Esophagus muscularis mucosa (tissue), 4 donors: ENCODE data around the gene SNX18. TPM values are rescaled to one million over a fixed set of nuclear protein-coding genes. Genes with fewer than 3 reads are reported as not detected.
A peak's percentile ranks its signal among the peaks of the same experiment; 100 is the strongest.

Source experiments
- DNase-seq: peaks from one replicate; pipeline ENCODE4 v3.0.0-alpha.2; 2017; ENCODE audit errors: extremely low spot score
- H3K27ac ChIP-seq, 4 donors: fragments of 200-600 bp; sonication (generic); replicated peaks in 1 of 4; 1 replicate in 3 of 4; 2 replicates in 1 of 4; pipeline ENCODE4 v1.5.1; 2016 to 2019; ENCODE audit warnings: mild to moderate bottlenecking in 1 of 4
- H3K27me3 ChIP-seq, 4 donors: fragments of 200-600 bp; sonication (generic); one replicate each; pipeline versions ENCODE4 v1.5.1 to v1.6.0; 2016 to 2019
- H3K36me3 ChIP-seq, 4 donors: fragments of 200-600 bp; sonication (generic); one replicate each; pipeline ENCODE4 v1.5.1; 2016 to 2019
- H3K4me1 ChIP-seq, 4 donors: fragments of 200-600 bp; sonication (generic); one replicate each; pipeline ENCODE4 v1.5.1; 2016 to 2019
- H3K4me3 ChIP-seq, 4 donors: fragments of 200-600 bp; sonication (generic); 1 replicate in 2 of 4; 2 replicates in 2 of 4; pipeline ENCODE4 v1.5.1; 2016 to 2019; ENCODE audit warnings: mild to moderate bottlenecking in 4 of 4, moderate library complexity in 1 of 4
- H3K9me3 ChIP-seq, 4 donors: fragments of 200-600 bp; sonication (generic); 1 replicate in 3 of 4; 2 replicates in 1 of 4; pipeline ENCODE4 v1.5.1; 2016 to 2019
- EP300 ChIP-seq: sonication (generic); formaldehyde crosslinking; IDR thresholded peaks from one replicate; pipeline ENCODE4 v1.6.1; 2017; ENCODE audit warnings: antibody characterized with exemption
- POLR2A ChIP-seq: fragments of 450-650 bp; IDR thresholded peaks from one replicate; pipeline ENCODE4 v1.6.1; 2017; ENCODE audit warnings: antibody characterized with exemption, moderate library complexity, mild to moderate bottlenecking, low read depth
- POLR2AphosphoS5 ChIP-seq, 2 donors: sonication (generic); formaldehyde crosslinking; IDR thresholded peaks; one replicate each; pipeline ENCODE4 v1.6.1; 2017; ENCODE audit warnings: antibody characterized with exemption in 2 of 2
- WGBS: methylation state at CpG from one replicate; pipeline ENCODE4 v1.1.5; 2018; 5-methylcytosine and 5-hydroxymethylcytosine counted together
- intact Hi-C: fragments of 100-400 bp; cut with DNase I; formaldehyde crosslinking; loops from one replicate; pipeline ENCODE4 v1.15.1; 2023
- total RNA-seq, 4 donors: library from RNA; depleted of rRNA; stranded (reverse); fragments of >200 nt; gene quantifications; one replicate each; pipeline versions ENCODE4 v1.1.0 to v1.2.1, GENCODE V29; 2016
- TF ChIP-seq, protein P1 (sequence below), 3 experiments: fragments of 200-600 bp in 2 of 3; fragments of 450-650 bp in 1 of 3; sonication (generic) in 2 of 3; IDR thresholded peaks; one replicate each; pipeline ENCODE4 v1.5.1; 2017 to 2019; ENCODE audit warnings: antibody characterized with exemption in 3 of 3, mild to moderate bottlenecking in 2 of 3, moderate library complexity in 1 of 3

The SNX18 gene
- total RNA-seq, 4 donors from 2014 or later, result 34.1 to 93.3 (median 57.4) TPM

DNA sequence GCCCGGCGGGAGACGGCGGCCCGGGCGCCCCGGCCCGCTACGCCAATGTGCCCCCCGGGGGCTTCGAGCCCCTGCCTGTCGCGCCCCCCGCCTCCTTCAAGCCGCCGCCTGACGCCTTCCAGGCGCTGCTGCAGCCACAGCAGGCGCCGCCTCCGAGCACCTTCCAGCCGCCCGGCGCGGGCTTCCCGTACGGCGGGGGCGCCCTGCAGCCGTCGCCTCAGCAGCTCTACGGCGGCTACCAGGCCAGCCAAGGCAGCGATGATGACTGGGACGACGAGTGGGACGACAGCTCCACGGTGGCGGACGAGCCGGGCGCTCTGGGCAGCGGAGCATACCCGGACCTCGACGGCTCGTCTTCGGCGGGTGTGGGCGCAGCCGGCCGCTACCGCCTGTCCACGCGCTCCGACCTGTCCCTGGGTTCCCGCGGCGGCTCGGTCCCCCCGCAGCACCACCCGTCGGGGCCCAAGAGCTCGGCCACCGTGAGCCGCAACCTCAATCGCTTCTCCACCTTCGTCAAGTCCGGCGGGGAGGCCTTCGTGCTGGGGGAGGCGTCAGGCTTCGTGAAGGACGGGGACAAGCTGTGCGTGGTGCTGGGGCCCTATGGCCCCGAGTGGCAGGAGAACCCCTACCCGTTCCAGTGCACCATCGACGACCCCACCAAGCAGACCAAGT lies 723 bp downstream of the SNX18 start:
- H3K4me1 ChIP-seq, result peaks cover 36 to 61% (median 58%) of the 10 kb centered on the region in 4 donors
- H3K9me3 ChIP-seq, result no peaks in the 10 kb centered on the region
- intact Hi-C loops, result loop anchor here (10.0 kb wide), 1 partner anchor 637 kb away; no protein-coding TSS in a partner anchor
- H3K4me3 ChIP-seq, result peak overlapping the region; percentile 74 to 99 (median 96)
- no peaks in the 10 kb centered on the region for H3K27me3 ChIP-seq
- no peaks in the 10 kb centered on the region for H3K36me3 ChIP-seq
- no peak for DNase-seq
- TF ChIP-seq, protein P1, sequence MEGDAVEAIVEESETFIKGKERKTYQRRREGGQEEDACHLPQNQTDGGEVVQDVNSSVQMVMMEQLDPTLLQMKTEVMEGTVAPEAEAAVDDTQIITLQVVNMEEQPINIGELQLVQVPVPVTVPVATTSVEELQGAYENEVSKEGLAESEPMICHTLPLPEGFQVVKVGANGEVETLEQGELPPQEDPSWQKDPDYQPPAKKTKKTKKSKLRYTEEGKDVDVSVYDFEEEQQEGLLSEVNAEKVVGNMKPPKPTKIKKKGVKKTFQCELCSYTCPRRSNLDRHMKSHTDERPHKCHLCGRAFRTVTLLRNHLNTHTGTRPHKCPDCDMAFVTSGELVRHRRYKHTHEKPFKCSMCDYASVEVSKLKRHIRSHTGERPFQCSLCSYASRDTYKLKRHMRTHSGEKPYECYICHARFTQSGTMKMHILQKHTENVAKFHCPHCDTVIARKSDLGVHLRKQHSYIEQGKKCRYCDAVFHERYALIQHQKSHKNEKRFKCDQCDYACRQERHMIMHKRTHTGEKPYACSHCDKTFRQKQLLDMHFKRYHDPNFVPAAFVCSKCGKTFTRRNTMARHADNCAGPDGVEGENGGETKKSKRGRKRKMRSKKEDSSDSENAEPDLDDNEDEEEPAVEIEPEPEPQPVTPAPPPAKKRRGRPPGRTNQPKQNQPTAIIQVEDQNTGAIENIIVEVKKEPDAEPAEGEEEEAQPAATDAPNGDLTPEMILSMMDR (IDR thresholded peaks at IDR 0.05), result no peak
- TF ChIP-seq POLR2AphosphoS5 (IDR thresholded peaks at IDR 0.05) (no peak), EP300 (no peak), POLR2A (no peak)
- peak overlapping the region; percentile 92 to 96 (median 95) for H3K27ac ChIP-seq
- 22% methylated on average over 27 of the region's 79 CpGs for WGBS

DNA sequence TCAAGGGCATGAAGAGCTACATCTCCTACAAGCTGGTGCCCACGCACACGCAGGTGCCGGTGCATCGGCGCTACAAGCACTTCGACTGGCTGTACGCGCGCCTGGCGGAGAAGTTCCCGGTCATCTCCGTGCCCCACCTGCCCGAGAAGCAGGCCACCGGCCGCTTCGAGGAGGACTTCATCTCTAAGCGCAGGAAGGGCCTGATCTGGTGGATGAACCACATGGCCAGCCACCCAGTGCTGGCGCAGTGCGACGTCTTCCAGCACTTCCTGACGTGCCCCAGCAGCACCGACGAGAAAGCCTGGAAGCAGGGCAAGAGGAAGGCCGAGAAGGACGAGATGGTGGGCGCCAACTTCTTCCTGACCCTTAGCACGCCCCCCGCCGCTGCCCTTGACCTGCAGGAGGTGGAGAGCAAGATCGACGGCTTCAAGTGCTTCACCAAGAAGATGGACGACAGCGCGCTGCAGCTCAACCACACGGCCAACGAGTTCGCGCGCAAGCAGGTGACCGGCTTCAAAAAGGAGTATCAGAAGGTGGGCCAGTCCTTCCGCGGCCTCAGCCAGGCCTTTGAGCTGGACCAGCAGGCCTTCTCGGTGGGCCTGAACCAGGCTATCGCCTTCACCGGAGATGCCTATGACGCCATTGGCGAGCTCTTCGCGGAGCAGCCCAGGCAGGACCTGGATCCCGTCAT lies 1.4 kb downstream of the SNX18 start:
- peak overlapping the region; percentile 74 to 99 (median 96) for H3K4me3 ChIP-seq
- intact Hi-C loops, result loop anchor here (10.0 kb wide), 1 partner anchor 636 kb away; no protein-coding TSS in a partner anchor
- H3K9me3 ChIP-seq, result no peaks in the 10 kb centered on the region
- no peak for DNase-seq
- H3K27me3 ChIP-seq, result no peaks in the 10 kb centered on the region
- 95% methylated on average over 32 of the region's 50 CpGs for WGBS
- H3K4me1 ChIP-seq, result peaks cover 43 to 68% (median 65%) of the 10 kb centered on the region in 4 donors
- H3K36me3 ChIP-seq, result no peaks in the 10 kb centered on the region
- TF ChIP-seq, protein P1 (IDR thresholded peaks at IDR 0.05), result no peak
- TF ChIP-seq EP300 (no peak), POLR2A (no peak), POLR2AphosphoS5 (IDR thresholded peaks at IDR 0.05) (no peak)
- peak overlapping the region; percentile 92 to 96 (median 95) for H3K27ac ChIP-seq

DNA sequence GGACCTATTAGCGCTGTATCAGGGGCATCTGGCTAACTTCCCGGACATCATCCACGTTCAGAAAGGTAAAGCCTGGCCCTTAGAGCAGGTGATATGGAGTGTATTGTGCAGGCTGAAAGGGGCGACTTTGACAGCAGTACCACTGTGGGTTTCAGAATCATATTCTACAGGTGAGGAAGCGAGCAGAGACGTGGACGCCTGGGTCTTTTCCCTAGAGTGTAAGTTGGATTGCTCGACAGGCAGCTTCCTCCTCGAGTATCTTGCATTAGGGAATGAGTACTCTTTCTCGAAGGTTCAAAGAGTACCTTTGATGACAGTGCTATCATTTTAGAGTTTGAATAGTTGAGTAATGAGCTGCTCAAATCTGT lies 1.9 kb downstream of the SNX18 start:
- Histone ChIP-seq H3K4me1 (peaks cover 48 to 73% (median 70%) of the 10 kb centered on the region in 4 donors), H3K27me3 (no peaks in the 10 kb centered on the region), H3K36me3 (no peaks in the 10 kb centered on the region), H3K27ac (peak overlapping the region; percentile 92 to 96 (median 95)), H3K9me3 (no peaks in the 10 kb centered on the region), H3K4me3 (peak overlapping the region; percentile 74 to 99 (median 96))
- intact Hi-C loops, result loop anchor here (10.0 kb wide), 1 partner anchor 635 kb away; no protein-coding TSS in a partner anchor
- TF ChIP-seq POLR2AphosphoS5 (IDR thresholded peaks at IDR 0.05) (no peak), EP300 (no peak), POLR2A (no peak)
- TF ChIP-seq, protein P1 (IDR thresholded peaks at IDR 0.05), result no peak
- 80% methylated on average over 8 of the region's 10 CpGs for WGBS
- no peak for DNase-seq

DNA sequence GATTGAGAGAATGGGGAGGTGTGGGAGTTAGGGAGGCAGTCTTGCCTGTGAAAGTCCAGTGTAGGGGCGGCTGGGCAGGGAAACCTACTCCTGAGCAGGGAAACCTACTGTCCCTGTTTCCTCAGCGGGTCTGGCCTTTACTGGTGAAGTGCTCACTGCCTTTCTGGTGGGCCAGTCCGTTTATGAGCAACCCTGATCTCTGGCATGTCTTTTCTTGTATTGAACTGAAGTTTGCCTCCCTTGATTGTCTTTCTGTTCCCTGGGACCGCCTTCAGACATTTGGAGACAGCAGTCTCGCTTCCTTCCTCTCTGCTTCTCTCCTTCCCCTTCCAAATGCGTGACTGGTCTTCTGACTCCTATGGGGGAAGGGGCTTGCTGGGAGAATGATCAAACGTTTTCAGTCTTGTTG lies 2.9 kb downstream of the SNX18 start:
- H3K4me3 ChIP-seq, result peak overlapping the region; percentile 74 to 99 (median 96)
- no peaks in the 10 kb centered on the region for H3K9me3 ChIP-seq
- intact Hi-C loops, result no loop called here
- DNase-seq, result peak; percentile 91
- peak overlapping the region; percentile 92 to 96 (median 95) for H3K27ac ChIP-seq
- 38% methylated on average over 7 of the region's 7 CpGs for WGBS
- H3K27me3 ChIP-seq, result no peaks in the 10 kb centered on the region
- peaks cover 57 to 82% (median 79%) of the 10 kb centered on the region in 4 donors for H3K4me1 ChIP-seq
- TF ChIP-seq EP300 (no peak), POLR2AphosphoS5 (IDR thresholded peaks at IDR 0.05) (peak in 1 of 2 donors; percentile 47)
- no peaks in the 10 kb centered on the region for H3K36me3 ChIP-seq

DNA sequence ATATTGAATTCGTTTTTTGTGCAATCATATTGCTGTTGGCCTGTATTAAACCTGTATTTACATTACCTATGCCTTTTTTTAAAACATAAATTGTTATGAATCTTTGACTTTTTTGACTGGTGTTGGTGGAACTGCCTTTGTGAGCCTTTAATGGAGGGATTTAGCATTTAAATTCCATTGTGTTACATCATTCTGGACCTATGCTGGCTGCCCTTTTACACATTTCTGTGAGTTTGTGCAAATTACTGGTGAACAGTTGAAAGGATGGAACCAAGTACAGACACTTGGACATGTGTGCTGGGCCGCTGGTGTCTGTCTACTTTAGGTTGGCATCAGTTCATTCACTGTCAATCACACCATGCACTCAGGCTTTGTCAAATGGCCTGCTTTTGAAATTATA lies 3.4 kb downstream of the SNX18 start:
- peak; percentile 34 for DNase-seq
- 76% methylated on average over 2 of the region's 2 CpGs for WGBS
- intact Hi-C loops, result no loop called here
- Histone ChIP-seq H3K27ac (peak overlapping the region in 3 of 4 donors; percentile 92 to 96 (median 94)), H3K4me1 (peaks cover 62 to 85% (median 83%) of the 10 kb centered on the region in 4 donors), H3K9me3 (no peaks in the 10 kb centered on the region), H3K36me3 (no peaks in the 10 kb centered on the region), H3K4me3 (peak overlapping the region; percentile 74 to 99 (median 96)), H3K27me3 (no peaks in the 10 kb centered on the region)
- TF ChIP-seq, protein P1 (IDR thresholded peaks at IDR 0.05), result no peak
- TF ChIP-seq EP300, result no peak
- TF ChIP-seq POLR2AphosphoS5 (IDR thresholded peaks at IDR 0.05), result no peak
- TF ChIP-seq POLR2A, result no peak
